Activated CD4-positive, alpha-beta T cell treated with anti-CD3 and anti-CD28 coated beads, Interleukin-2, Interleukin-6, amounts not matched to agents 100 ng/mL and 50 ng/mL, durations not matched to agents 16 hours and 8 hours (primary cell): ENCODE measurements around the gene KIAA1328.
A peak's percentile ranks its signal among the peaks of the same experiment; 100 is the strongest.

Source experiments
- DNase-seq: peaks from one replicate; pipeline ENCODE4 v3.0.0-alpha.2; 2020

The KIAA1328 gene

GRCh38 chr18:37260367-37261093 is 431.6 kb downstream of the KIAA1328 start:
- no peak for DNase-seq

- DNase-seq, result no peak
These were observed 432.4 kb downstream of the KIAA1328 start for GRCh38 chr18:37261246-37261840.

- no peak for DNase-seq
These were observed 433.1 kb downstream of the KIAA1328 start for GRCh38 chr18:37261988-37262387.

GRCh38 chr18:37264956-37265355 is 436.0 kb downstream of the KIAA1328 start:
- DNase-seq, result no peak

- DNase-seq, result no peak
These were observed 436.5 kb downstream of the KIAA1328 start for GRCh38 chr18:37265382-37265781.

GRCh38 chr18:37266290-37266689 is 437.4 kb downstream of the KIAA1328 start:
- DNase-seq, result no peak

GRCh38 chr18:37270038-37270665 is 441.2 kb downstream of the KIAA1328 start:
- DNase-seq, result peak; percentile 33

GRCh38 chr18:37270666-37271052 is 441.7 kb downstream of the KIAA1328 start:
- DNase-seq, result no peak

- no peak for DNase-seq
These were observed 443.3 kb downstream of the KIAA1328 start for GRCh38 chr18:37272226-37272625.

- no peak for DNase-seq
These were observed 443.9 kb downstream of the KIAA1328 start for GRCh38 chr18:37272841-37273240.

GRCh38 chr18:37274309-37275236 is 445.6 kb downstream of the KIAA1328 start:
- DNase-seq, result no peak

GRCh38 chr18:37275237-37275741 is 446.4 kb downstream of the KIAA1328 start:
- no peak for DNase-seq

- no peak for DNase-seq
These were observed 447.4 kb downstream of the KIAA1328 start for GRCh38 chr18:37276111-37276890.

- no peak for DNase-seq
These were observed 448.9 kb downstream of the KIAA1328 start for GRCh38 chr18:37277804-37278203.
